IMR-90 (cell line): ENCODE measurements around the gene DOK6. TPM values are rescaled to one million over a fixed set of nuclear protein-coding genes. Genes with fewer than 3 reads are reported as not detected.

Source experiments
- ATAC-seq: fragments of 200-7000 bp; cut with Tn5 transposase; 2 replicates; pipeline ENCODE4 v1.9.1; 2020; ENCODE audit warnings: low read depth, mild to moderate bottlenecking, moderate library complexity
- BruUV-seq: library from RNA; stranded (reverse); fragments of 400-500 nt; replicated peaks from 2 replicates; lab custom pipeline; 2021; lab: Mats Ljungman, UMichigan
- CTCF ChIA-PET: fragments of 300-600 bp; formaldehyde crosslinking; extraction: SDS; loops from one replicate; lab custom pipeline; 2021; ENCODE audit warnings: antibody characterized with exemption; lab: Yijun Ruan, JAX
- POLR2A ChIA-PET: fragments of 300-600 bp; sonication (Branson Sonifier 250); formaldehyde crosslinking; loops from one replicate; lab custom pipeline; 2022; ENCODE audit warnings: antibody characterized with exemption; ENCODE audit not compliant: unreplicated experiment; lab: Charles Lee
- DNase-seq: peaks from one replicate; pipeline ENCODE4 v3.0.0; 2013
- H2AFZ ChIP-seq: replicated peaks from 2 replicates; pipeline ENCODE3; 2013; ENCODE audit warnings: low read length, mild to moderate bottlenecking; ENCODE audit not compliant: poor library complexity
- H2AK5ac ChIP-seq: 2 replicates; pipeline ENCODE4 v1.6.1; 2013; ENCODE audit warnings: low read depth, low read length, inconsistent platforms
- H2AK9ac ChIP-seq: replicated peaks from 2 replicates; pipeline ENCODE3; 2013; ENCODE audit warnings: mild to moderate bottlenecking, low read depth, low read length, moderate library complexity; ENCODE audit not compliant: poor library complexity
- H2BK120ac ChIP-seq: 2 replicates; pipeline ENCODE4 v1.6.1; 2013; ENCODE audit warnings: low read depth, low read length, inconsistent platforms
- H2BK15ac ChIP-seq: 3 replicates; pipeline ENCODE4 v1.6.1; 2013; ENCODE audit warnings: low read depth, low read length, inconsistent platforms
- H2BK20ac ChIP-seq: 2 replicates; pipeline ENCODE4 v1.6.1; 2013; ENCODE audit warnings: low read depth, mild to moderate bottlenecking, inconsistent platforms, low read length, moderate library complexity
- H2BK5ac ChIP-seq: 2 replicates; pipeline ENCODE4 v1.6.1; 2013; ENCODE audit warnings: mild to moderate bottlenecking, low read depth, low read length, inconsistent platforms; ENCODE audit not compliant: poor library complexity, severe bottlenecking
- H3K14ac ChIP-seq: replicated peaks from 2 replicates; pipeline ENCODE4 v1.6.1; 2013; ENCODE audit warnings: low read depth, low read length, inconsistent platforms
- H3K18ac ChIP-seq: 2 replicates; pipeline ENCODE4 v1.6.1; 2013; ENCODE audit warnings: low read depth, low read length, control low read depth
- H3K23ac ChIP-seq: 2 replicates; pipeline ENCODE4 v1.6.1; 2013; ENCODE audit warnings: low read depth, low read length, inconsistent platforms
- H3K27ac ChIP-seq: 2 replicates; pipeline ENCODE4 v1.5.1; 2013; ENCODE audit warnings: mild to moderate bottlenecking, control low read depth, low read length; ENCODE audit not compliant: insufficient read depth
- H3K27me3 ChIP-seq: 2 replicates; pipeline ENCODE4 v1.6.1; 2013; ENCODE audit warnings: low read length; ENCODE audit not compliant: control insufficient read depth, insufficient read depth
- H3K36me3 ChIP-seq: 2 replicates; pipeline ENCODE4 v1.6.1; 2013; ENCODE audit warnings: low read length, mixed read lengths; ENCODE audit not compliant: control insufficient read depth, insufficient read depth
- H3K4ac ChIP-seq: 2 replicates; pipeline ENCODE4 v1.6.1; 2013; ENCODE audit warnings: low read depth, low read length, inconsistent platforms
- H3K4me1 ChIP-seq: 2 replicates; pipeline ENCODE4 v1.6.1; 2013; ENCODE audit warnings: low read length, mixed read lengths; ENCODE audit not compliant: control insufficient read depth, insufficient read depth
- H3K4me2 ChIP-seq: 2 replicates; pipeline ENCODE4 v1.6.1; 2013; ENCODE audit warnings: low read depth, mild to moderate bottlenecking, control low read depth, low read length, moderate library complexity
- H3K4me3 ChIP-seq: 2 replicates; pipeline ENCODE4 v1.5.1; 2013; ENCODE audit warnings: low read depth, mild to moderate bottlenecking, control low read depth, low read length, moderate library complexity; ENCODE audit not compliant: insufficient read depth
- H3K56ac ChIP-seq: 2 replicates; pipeline ENCODE4 v1.6.1; 2013; ENCODE audit warnings: low read length, inconsistent platforms; ENCODE audit not compliant: insufficient read depth; ENCODE audit errors: extremely low read depth
- H3K79me1 ChIP-seq, 2 experiments: 2 replicates each; pipeline ENCODE4 v1.6.1; 2013; ENCODE audit warnings: low read length in 2 of 2, inconsistent platforms in 1 of 2, low read depth in 1 of 2
- H3K9ac ChIP-seq: 2 replicates; pipeline ENCODE4 v1.6.1; 2013; ENCODE audit warnings: low read depth, low read length, control low read depth
- H3K9me1 ChIP-seq: 2 replicates; pipeline ENCODE4 v1.6.1; 2013; ENCODE audit warnings: low read length, inconsistent platforms; ENCODE audit not compliant: insufficient read depth
- H3K9me3 ChIP-seq: 2 replicates; pipeline ENCODE4 v1.6.1; 2013; ENCODE audit warnings: low read length; ENCODE audit not compliant: control insufficient read depth, insufficient read depth
- H4K20me1 ChIP-seq: 2 replicates; pipeline ENCODE4 v1.6.1; 2013; ENCODE audit warnings: low read length, inconsistent platforms; ENCODE audit not compliant: insufficient read depth
- H4K5ac ChIP-seq: 2 replicates; pipeline ENCODE4 v1.6.1; 2013; ENCODE audit warnings: mild to moderate bottlenecking, low read depth, low read length, control low read depth
- H4K8ac ChIP-seq, 2 experiments: 2 replicates each; pipeline ENCODE4 v1.6.1; 2013; ENCODE audit warnings: low read depth in 2 of 2, low read length in 2 of 2, control low read depth in 1 of 2, inconsistent platforms in 1 of 2
- H4K91ac ChIP-seq: 2 replicates; pipeline ENCODE4 v1.6.1; 2013; ENCODE audit warnings: low read depth, low read length, inconsistent platforms; ENCODE audit not compliant: insufficient read depth
- CEBPB ChIP-seq: IDR thresholded peaks from 2 replicates; pipeline ENCODE4 v1.6.1; 2012; ENCODE audit warnings: low read depth, low read length, improper control_type of control experiment
- CHD1 ChIP-seq: IDR thresholded peaks from 2 replicates; pipeline ENCODE4 v1.6.1; 2012; ENCODE audit warnings: low read depth, low read length, improper control_type of control experiment
- MAFK ChIP-seq: IDR thresholded peaks from 2 replicates; pipeline ENCODE4 v1.6.1; 2012; ENCODE audit warnings: low read depth, low read length, improper control_type of control experiment
- MAZ ChIP-seq: IDR thresholded peaks from 2 replicates; pipeline ENCODE4 v1.6.1; 2012; ENCODE audit warnings: low read depth, mild to moderate bottlenecking, low read length, improper control_type of control experiment, moderate library complexity, borderline replicate concordance
- MXI1 ChIP-seq: IDR thresholded peaks from 2 replicates; pipeline ENCODE4 v1.6.1; 2012; ENCODE audit warnings: low read depth, mild to moderate bottlenecking, low read length, moderate library complexity, borderline replicate concordance
- POLR2A ChIP-seq: IDR thresholded peaks from 2 replicates; pipeline ENCODE4 v1.6.1; 2012; ENCODE audit warnings: mild to moderate bottlenecking, low read depth, low read length
- RAD21 ChIP-seq: IDR thresholded peaks from 2 replicates; pipeline ENCODE4 v1.6.1; 2012; ENCODE audit warnings: low read length, improper control_type of control experiment
- RFX5 ChIP-seq: IDR thresholded peaks from 2 replicates; pipeline ENCODE4 v1.8.0; 2012; ENCODE audit warnings: low read depth, mild to moderate bottlenecking, low read length, moderate library complexity
- SMC3 ChIP-seq: fragments of 150-350 bp; IDR thresholded peaks from 2 replicates; pipeline ENCODE4 v1.6.1; 2016; ENCODE audit warnings: low read depth, mild to moderate bottlenecking, antibody characterized with exemption, low read length, moderate library complexity
- WGBS, 2 experiments: methylation state at CpG; one replicate each; pipeline versions ENCODE4 v1.1.5 to v1.1.7; 2013; ENCODE audit warnings: missing lambda C conversion rate in 2 of 2; ENCODE audit not compliant: insufficient read length in 1 of 2; ENCODE audit errors: extremely low coverage in 2 of 2; 5-methylcytosine and 5-hydroxymethylcytosine counted together
- dilution Hi-C: fragments of 300-500 bp; cut with HindIII; formaldehyde crosslinking; loops from one replicate; pipeline ENCODE4 v1.14.3; 2018; ENCODE audit warnings: low sequenced_read_pairs; ENCODE audit not compliant: unreplicated experiment
- in situ Hi-C: fragments of 300-500 bp; cut with MboI; formaldehyde crosslinking; loops from 3 replicates; pipeline ENCODE4 v1.14.3; 2019; ENCODE audit warnings: low sequenced_read_pairs, inconsistent platforms, mixed read lengths
- intact Hi-C: fragments of 100-400 bp; cut with micrococcal nuclease; formaldehyde crosslinking; loops from 2 replicates; pipeline ENCODE4 v1.10.0; 2022
- polyA plus RNA-seq, 3 experiments: library from polyadenylated mRNA; depleted of rRNA; stranded (reverse); fragments of >200 nt; gene quantifications; 2 replicates each; pipeline ENCODE4 v1.2.3, GENCODE V29; 2012; ENCODE audit warnings: low replicate concordance in 1 of 3
- total RNA-seq: library from RNA; depleted of rRNA; stranded (reverse); fragments of >200 nt; gene quantifications from 2 replicates; pipeline ENCODE4 v1.2.3, GENCODE V29; 2012
- TF ChIP-seq, protein P1 (sequence below): conservative IDR thresholded peaks from 2 replicates; pipeline ENCODE4 v1.5.1; 2012; ENCODE audit warnings: mild to moderate bottlenecking, low read depth, low read length, improper control_type of control experiment

DOK6 gene
- total and polyA plus RNA-seq, 2 of the 4 experiments (the other 2 are of a cell fraction), result 1.9 to 2.7 TPM

GRCh38 chr18:69371729-69372128 is 29.0 kb upstream of the DOK6 start:
- POLR2A ChIA-PET, result no interaction called here
- Histone ChIP-seq H2BK120ac (no peak overlapping the region), H3K9ac (no peak overlapping the region), H2AK5ac (no peak overlapping the region), H2BK5ac (no peak overlapping the region), H3K4me2 (no peak overlapping the region), H3K56ac (no peak overlapping the region), H3K9me3 (no peaks in the 10 kb centered on the region), H3K9me1 (no peaks in the 10 kb centered on the region), H4K8ac (no peak overlapping the region), H2AFZ (no peak overlapping the region), H3K14ac (no peak overlapping the region; the same call in 1 of the 2 replicates), H2AK9ac (no peak overlapping the region), H4K20me1 (no peaks in the 10 kb centered on the region), H4K5ac (no peak overlapping the region), H3K4me1 (no peaks in the 10 kb centered on the region), H3K23ac (no peak overlapping the region), H4K91ac (no peak overlapping the region), H3K4me3 (no peak overlapping the region), H3K18ac (no peak overlapping the region), H3K36me3 (no peaks in the 10 kb centered on the region), H3K79me1 (no peaks in the 10 kb centered on the region), H2BK15ac (no peak overlapping the region), H2BK20ac (no peak overlapping the region), H3K27ac (no peak overlapping the region), H3K4ac (no peak overlapping the region), H3K27me3 (no peaks in the 10 kb centered on the region)
- no peak for ATAC-seq
- DNase-seq, result no peak
- no TSS peak for BruUV-seq
- dilution Hi-C loops (no loop called here), intact Hi-C loops (no loop called here), in situ Hi-C loops (no loop called here)
- CTCF ChIA-PET, result no interaction called here
- no CpG with 5 or more reads among the region's 2 CpGs for WGBS, 2 experiments
- TF ChIP-seq CHD1 (no peak), RFX5 (no peak), MAFK (no peak), POLR2A (no peak), SMC3 (no peak), RAD21 (no peak), MAZ (no peak), MXI1 (no peak), CEBPB (no peak)
- TF ChIP-seq, protein P1, sequence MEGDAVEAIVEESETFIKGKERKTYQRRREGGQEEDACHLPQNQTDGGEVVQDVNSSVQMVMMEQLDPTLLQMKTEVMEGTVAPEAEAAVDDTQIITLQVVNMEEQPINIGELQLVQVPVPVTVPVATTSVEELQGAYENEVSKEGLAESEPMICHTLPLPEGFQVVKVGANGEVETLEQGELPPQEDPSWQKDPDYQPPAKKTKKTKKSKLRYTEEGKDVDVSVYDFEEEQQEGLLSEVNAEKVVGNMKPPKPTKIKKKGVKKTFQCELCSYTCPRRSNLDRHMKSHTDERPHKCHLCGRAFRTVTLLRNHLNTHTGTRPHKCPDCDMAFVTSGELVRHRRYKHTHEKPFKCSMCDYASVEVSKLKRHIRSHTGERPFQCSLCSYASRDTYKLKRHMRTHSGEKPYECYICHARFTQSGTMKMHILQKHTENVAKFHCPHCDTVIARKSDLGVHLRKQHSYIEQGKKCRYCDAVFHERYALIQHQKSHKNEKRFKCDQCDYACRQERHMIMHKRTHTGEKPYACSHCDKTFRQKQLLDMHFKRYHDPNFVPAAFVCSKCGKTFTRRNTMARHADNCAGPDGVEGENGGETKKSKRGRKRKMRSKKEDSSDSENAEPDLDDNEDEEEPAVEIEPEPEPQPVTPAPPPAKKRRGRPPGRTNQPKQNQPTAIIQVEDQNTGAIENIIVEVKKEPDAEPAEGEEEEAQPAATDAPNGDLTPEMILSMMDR, result no peak
